Endothelial cell of umbilical vein (primary cell): Measurements from ENCODE around the gene APPL2. TPM values are rescaled to one million over a fixed set of nuclear protein-coding genes. Genes with fewer than 3 reads are reported as not detected.

ENCODE experiments used
- BruUV-seq: library from RNA; stranded (reverse); fragments of 400-500 nt; replicated peaks from 2 replicates; lab custom pipeline; 2021; lab: Mats Ljungman, UMichigan
- CTCF ChIA-PET: fragments of 300-600, 350-600 bp; sonication (Branson Sonifier 250); formaldehyde crosslinking; loops from one replicate; lab custom pipeline; 2021; ENCODE audit warnings: antibody characterized with exemption, inconsistent platforms; lab: Charles Lee
- POLR2A ChIA-PET: fragments of 300-600, 350-600 bp; sonication (Branson Sonifier 250); formaldehyde crosslinking; loops from one replicate; lab custom pipeline; 2021; ENCODE audit warnings: antibody characterized with exemption, inconsistent platforms; lab: Charles Lee
- DNase-seq: peaks from one replicate; pipeline ENCODE4 v3.0.0-alpha.2; 2011; ENCODE audit warnings: low read depth, low spot score
- FAIRE-seq: peaks from 2 replicates; lab custom pipeline; 2011; peaks lifted over from hg19 to GRCh38; lab: Jason Lieb, UNC
- H2AFZ ChIP-seq: 2 replicates; pipeline ENCODE4 v1.6.0; 2012; ENCODE audit warnings: low read depth, low read length, control low read depth, inconsistent platforms
- H3K27ac ChIP-seq: 2 replicates; pipeline ENCODE4 v1.5.1; 2011; ENCODE audit warnings: low read depth, mild to moderate bottlenecking, control low read depth, low read length, moderate library complexity; ENCODE audit not compliant: insufficient read depth
- H3K27me3 ChIP-seq, 2 experiments: 2 replicates each; pipeline versions ENCODE4 v1.6.0 to v1.6.1; 2011; ENCODE audit warnings: low read length in 2 of 2, mixed read lengths in 1 of 2; ENCODE audit not compliant: control insufficient read depth in 2 of 2, insufficient read depth in 2 of 2
- H3K36me3 ChIP-seq, 2 experiments: 2 replicates in 1 of 2; 3 replicates in 1 of 2; pipeline ENCODE4 v1.5.1; 2011; ENCODE audit warnings: low read length in 2 of 2, mild to moderate bottlenecking in 1 of 2, moderate library complexity in 1 of 2; ENCODE audit not compliant: control insufficient read depth in 2 of 2, insufficient read depth in 2 of 2; ENCODE audit errors: extremely low read depth in 1 of 2
- H3K4me1 ChIP-seq: 3 replicates; pipeline ENCODE4 v1.5.1; 2011; ENCODE audit warnings: mild to moderate bottlenecking, low read length; ENCODE audit not compliant: control insufficient read depth, insufficient read depth; ENCODE audit errors: extremely low read depth
- H3K4me2 ChIP-seq: 2 replicates; pipeline ENCODE4 v1.6.1; 2011; ENCODE audit warnings: low read length, control low read depth, mixed read lengths; ENCODE audit not compliant: insufficient read depth
- H3K4me3 ChIP-seq, 3 experiments: fragments of 200-600 bp in 1 of 3; sonication (generic), shearing (Covaris generic) in 1 of 3; replicated peaks in 1 of 3; 2 replicates each; pipeline ENCODE4 v1.5.1; 2011 to 2016; ENCODE audit warnings: control low read depth in 3 of 3, low read length in 3 of 3, mild to moderate bottlenecking in 2 of 3, inconsistent platforms in 1 of 3, low read depth in 1 of 3, moderate library complexity in 1 of 3; ENCODE audit not compliant: insufficient read depth in 1 of 3
- H3K79me2 ChIP-seq: 2 replicates; pipeline ENCODE4 v1.6.0; 2012; ENCODE audit warnings: low read length, inconsistent platforms; ENCODE audit not compliant: control insufficient read depth, insufficient read depth
- H3K9ac ChIP-seq: replicated peaks from 2 replicates; pipeline ENCODE3; 2011; ENCODE audit warnings: low read length, control low read depth; ENCODE audit not compliant: insufficient read depth; ENCODE audit errors: extremely low read depth
- H3K9me1 ChIP-seq: replicated peaks from 3 replicates; pipeline ENCODE4 v1.6.0; 2011; ENCODE audit warnings: mild to moderate bottlenecking, low read length; ENCODE audit not compliant: control insufficient read depth, insufficient read depth; ENCODE audit errors: extremely low read depth
- H3K9me3 ChIP-seq: replicated peaks from 2 replicates; pipeline ENCODE4 v1.5.1; 2012; ENCODE audit warnings: low read length, inconsistent platforms; ENCODE audit not compliant: control insufficient read depth, insufficient read depth
- H4K20me1 ChIP-seq: replicated peaks from 2 replicates; pipeline ENCODE3; 2011; ENCODE audit warnings: mild to moderate bottlenecking, low read length; ENCODE audit not compliant: control insufficient read depth, insufficient read depth; ENCODE audit errors: extremely low read depth
- CTCF ChIP-seq, 2 donors: IDR thresholded peaks; 1 replicate in 1 of 2; 2 replicates in 1 of 2; pipeline ENCODE4 v1.5.1; 2011; ENCODE audit warnings: low read length in 2 of 2, mild to moderate bottlenecking in 2 of 2, moderate library complexity in 2 of 2, control low read depth in 1 of 2, inconsistent platforms in 1 of 2, low read depth in 1 of 2; ENCODE audit not compliant: insufficient read depth in 1 of 2; ENCODE audit errors: extremely low read depth in 1 of 2
- EZH2 ChIP-seq: IDR thresholded peaks from 2 replicates; pipeline ENCODE4 v1.6.1; 2012; ENCODE audit warnings: borderline replicate concordance, low read depth, mild to moderate bottlenecking, moderate library complexity, low read length, inconsistent platforms; ENCODE audit not compliant: severe bottlenecking
- FOS ChIP-seq: IDR thresholded peaks from 2 replicates; pipeline ENCODE4 v1.6.1; 2011; ENCODE audit warnings: mild to moderate bottlenecking, low read length, moderate library complexity, borderline replicate concordance; ENCODE audit not compliant: insufficient read depth
- GATA2 ChIP-seq: IDR thresholded peaks from 2 replicates; pipeline ENCODE4 v1.7.0; 2011; ENCODE audit warnings: low read depth, mild to moderate bottlenecking, moderate library complexity, mixed read lengths, low read length; ENCODE audit not compliant: insufficient read length, insufficient read depth
- JUN ChIP-seq: IDR thresholded peaks from 2 replicates; pipeline ENCODE4 v1.6.1; 2011; ENCODE audit warnings: borderline replicate concordance, low read depth; ENCODE audit not compliant: insufficient read length, insufficient read depth
- MAX ChIP-seq: IDR thresholded peaks from 2 replicates; pipeline ENCODE4 v1.6.1; 2011; ENCODE audit not compliant: insufficient read depth, insufficient read length
- MYC ChIP-seq: IDR thresholded peaks from one replicate; pipeline ENCODE4 v1.6.1; 2011; ENCODE audit warnings: mild to moderate bottlenecking, low read depth, low read length
- POLR2A ChIP-seq: IDR thresholded peaks from 2 replicates; pipeline ENCODE4 v1.6.1; 2012; ENCODE audit warnings: low read depth, mild to moderate bottlenecking, control low read depth, low read length
- POLR2AphosphoS5 ChIP-seq: IDR thresholded peaks from 2 replicates; pipeline ENCODE4 v1.6.1; 2012; ENCODE audit warnings: low read depth, mild to moderate bottlenecking, control low read depth, low read length, moderate library complexity; ENCODE audit not compliant: insufficient read depth
- dilution Hi-C: fragments of 300-500 bp; cut with MboI; formaldehyde crosslinking; loops from one replicate; pipeline ENCODE4 v1.15.0; 2019; ENCODE audit warnings: low sequenced_read_pairs; ENCODE audit not compliant: extremely low pct_ligation_motif_present
- intact Hi-C: fragments of 100-400 bp; cut with micrococcal nuclease; formaldehyde crosslinking; loops from one replicate; pipeline ENCODE4 v1.10.0; 2022
- polyA plus RNA-seq, 4 experiments: library from polyadenylated mRNA; depleted of rRNA in 3 of 4; stranded (reverse) in 3 of 4; unstranded in 1 of 4; fragments of >200 nt; gene quantifications; 2 replicates each; pipeline versions ENCODE4 v1.2.1 to v1.2.3, GENCODE V29; 2011 to 2012; ENCODE audit warnings: missing spikeins in 1 of 4
- total RNA-seq: library from RNA; stranded (reverse); gene quantifications from 2 replicates; pipeline ENCODE4 v1.2.3, GENCODE V29; 2021

APPL2 gene
- total and polyA plus RNA-seq, 2 donors (not counting 3 experiments of a cell fraction or from before 2014, with no cell fraction given) = 8.1 to 21.4 TPM

- intact Hi-C loops = no loop called here
- DNase-seq (no peak), FAIRE-seq (no peak)
- Histone ChIP-seq H3K4me1 (no peaks in the 10 kb centered on the region), H3K9me1 (no peaks in the 10 kb centered on the region), H3K36me3 (no peaks in the 10 kb centered on the region), H3K9me3 (no peaks in the 10 kb centered on the region), H2AFZ (no peak overlapping the region), H3K79me2 (no peaks in the 10 kb centered on the region), H3K4me3 (no peak overlapping the region), H3K27me3 (no peaks in the 10 kb centered on the region), H3K9ac (no peak overlapping the region), H4K20me1 (no peaks in the 10 kb centered on the region), H3K4me2 (no peak overlapping the region), H3K27ac (no peak overlapping the region)
- POLR2A ChIA-PET = no interaction called here
- no TSS peak for BruUV-seq
- CTCF ChIA-PET = interaction anchor here (0.8 to 0.9 kb wide), 2 partner anchors 19 to 84 kb away, joined by 3 read pairs; no protein-coding TSS in a partner anchor
- dilution Hi-C loops = no loop called here
- TF ChIP-seq MYC = no peak
- no peak for TF ChIP-seq JUN
- no peak for TF ChIP-seq POLR2AphosphoS5
- TF ChIP-seq POLR2A = no peak
- no peak for TF ChIP-seq GATA2
- TF ChIP-seq FOS = no peak
- TF ChIP-seq CTCF (IDR thresholded peaks at IDR 0.05; ENCODE audit: extremely low read depth in 1 of 2, insufficient read depth in 1 of 2, low read depth in 1 of 2, low read length in 2 of 2) = no peak
- TF ChIP-seq EZH2 = no peak
- no peak for TF ChIP-seq MAX
Measured at GRCh38 chr12:105273601-105274000, 37.6 kb upstream of the APPL2 start.
